GM21390 (cell line): ENCODE data around the gene CHST11.
"Not testable (repeated sequence)": the region's sequence is repeated elsewhere in the genome, so short reads cannot be mapped to it uniquely, and the experiment has no call there.

ENCODE experiments used
- ATAC-seq: cut with Tn5 transposase; IDR thresholded peaks from one replicate; pipeline ENCODE4 v1.9.1; 2021; ENCODE audit not compliant: unreplicated experiment

The CHST11 gene

GRCh38 chr12:104600036-104600712, 143.4 kb downstream of the CHST11 start:
- no peak for ATAC-seq

GRCh38 chr12:104600790-104601739, 144.3 kb downstream of the CHST11 start:
- no peak for ATAC-seq

- ATAC-seq, result no peak
Measured at GRCh38 chr12:104602406-104602805, 145.7 kb downstream of the CHST11 start.

GRCh38 chr12:104602896-104603295, 146.1 kb downstream of the CHST11 start:
- ATAC-seq, result no peak

GRCh38 chr12:104603545-104603973, 146.8 kb downstream of the CHST11 start:
- ATAC-seq, result no peak

GRCh38 chr12:104604070-104604994, 147.6 kb downstream of the CHST11 start:
- ATAC-seq, result peak; percentile 92

- ATAC-seq, result no peak
Measured at GRCh38 chr12:104604995-104605675, 148.4 kb downstream of the CHST11 start.

- ATAC-seq, result no peak
Measured at GRCh38 chr12:104605685-104606084, 148.9 kb downstream of the CHST11 start.

GRCh38 chr12:104608998-104609397, 152.2 kb downstream of the CHST11 start:
- no peak for ATAC-seq

GRCh38 chr12:104609445-104609844, 152.7 kb downstream of the CHST11 start:
- ATAC-seq, result no peak

- ATAC-seq, result no peak
Measured at GRCh38 chr12:104610513-104611235, 153.9 kb downstream of the CHST11 start.

- no peak for ATAC-seq
Measured at GRCh38 chr12:104611671-104612070, 154.9 kb downstream of the CHST11 start.

- not testable (repeated sequence) for ATAC-seq
Measured at GRCh38 chr12:104613372-104613771, 156.6 kb downstream of the CHST11 start.

- ATAC-seq, result no peak
Measured at GRCh38 chr12:104615048-104615561, 158.4 kb downstream of the CHST11 start.

- no peak for ATAC-seq
Measured at GRCh38 chr12:104618691-104619090, 161.9 kb downstream of the CHST11 start.

- no peak for ATAC-seq
Measured at GRCh38 chr12:104619305-104619704, 162.6 kb downstream of the CHST11 start.

- no peak for ATAC-seq
Measured at GRCh38 chr12:104620837-104621531, 164.2 kb downstream of the CHST11 start.

- ATAC-seq, result no peak
Measured at GRCh38 chr12:104622928-104623327, 166.2 kb downstream of the CHST11 start.

GRCh38 chr12:104623883-104624282, 167.1 kb downstream of the CHST11 start:
- ATAC-seq, result no peak
